Smooth muscle cell (in vitro differentiated cells): ENCODE data around the gene SPATA6. TPM values are rescaled to one million over a fixed set of nuclear protein-coding genes. Genes with fewer than 3 reads are reported as not detected.
"Not testable (repeated sequence)": the region's sequence is repeated elsewhere in the genome, so short reads cannot be mapped to it uniquely, and the experiment has no call there.

Source experiments
- DNase-seq: peaks from one replicate; lab custom pipeline; 2025; ENCODE audit not compliant: unreplicated experiment; lab: John Stamatoyannopoulos, UW
- H2AFZ ChIP-seq: fragments of 200-600 bp; sonication (generic); 2 replicates; pipeline ENCODE4 v1.6.0; 2016; ENCODE audit warnings: antibody characterized with exemption, low read depth, mild to moderate bottlenecking
- H3F3A ChIP-seq: fragments of 200-600 bp; sonication (generic); 2 replicates; pipeline ENCODE4 v1.6.0; 2017; ENCODE audit warnings: antibody characterized with exemption, low read depth
- H3K27ac ChIP-seq: fragments of 200-600 bp; sonication (generic); 2 replicates; pipeline ENCODE4 v1.5.1; 2016; ENCODE audit warnings: low read depth, mild to moderate bottlenecking
- H3K27me3 ChIP-seq: fragments of 200-600 bp; sonication (generic); 2 replicates; pipeline ENCODE4 v1.6.1; 2016; ENCODE audit warnings: low read depth, mild to moderate bottlenecking
- H3K36me3 ChIP-seq: fragments of 200-600 bp; sonication (generic); 2 replicates; pipeline ENCODE4 v1.5.1; 2016; ENCODE audit warnings: low read depth
- H3K4me1 ChIP-seq: fragments of 200-600 bp; sonication (generic); 2 replicates; pipeline ENCODE4 v1.5.1; 2016; ENCODE audit warnings: low read depth
- H3K4me2 ChIP-seq: fragments of 200-600 bp; sonication (generic); 2 replicates; pipeline ENCODE4 v1.6.0; 2016; ENCODE audit warnings: mild to moderate bottlenecking
- H3K4me3 ChIP-seq: fragments of 200-600 bp; sonication (generic); 2 replicates; pipeline ENCODE4 v1.5.1; 2016; ENCODE audit warnings: mild to moderate bottlenecking
- H3K79me2 ChIP-seq: fragments of 200-600 bp; sonication (generic); 2 replicates; pipeline ENCODE4 v1.6.0; 2016; ENCODE audit warnings: low read depth, mild to moderate bottlenecking
- H3K9ac ChIP-seq: fragments of 200-600 bp; sonication (generic); 2 replicates; pipeline ENCODE4 v1.6.0; 2016; ENCODE audit warnings: low read depth
- H3K9me3 ChIP-seq: fragments of 200-600 bp; sonication (generic); replicated peaks from 2 replicates; pipeline ENCODE4 v1.5.1; 2016; ENCODE audit warnings: low read depth
- H4K20me1 ChIP-seq: fragments of 200-600 bp; sonication (generic); 2 replicates; pipeline ENCODE4 v1.6.0; 2016; ENCODE audit warnings: low read depth
- WGBS: methylation state at CpG from one replicate; pipeline ENCODE4 v1.1.7; 2016; ENCODE audit warnings: low lambda C conversion rate; 5-methylcytosine and 5-hydroxymethylcytosine counted together
- polyA plus RNA-seq: library from polyadenylated mRNA; unstranded; fragments of >200 nt; fragmentation: Nextera tagmentation; extraction: Ambion mirVana; gene quantifications from 2 replicates; pipeline ENCODE4 v1.2.1, GENCODE V29; 2016
- total RNA-seq: library from RNA; depleted of rRNA; stranded (reverse); fragments of >200 nt; gene quantifications from 2 replicates; pipeline ENCODE4 v1.2.3, GENCODE V29; 2014
- TF ChIP-seq, protein P1 (sequence below): fragments of 200-600 bp; sonication (generic); IDR thresholded peaks from 2 replicates; pipeline ENCODE4 v1.5.1; 2017; ENCODE audit warnings: borderline replicate concordance, mild to moderate bottlenecking, antibody characterized with exemption; ENCODE audit not compliant: insufficient read depth, poor library complexity, severe bottlenecking

The SPATA6 gene
- total and polyA plus RNA-seq, 2 experiments from 2014 or later = 6.1 to 6.9 TPM

DNA sequence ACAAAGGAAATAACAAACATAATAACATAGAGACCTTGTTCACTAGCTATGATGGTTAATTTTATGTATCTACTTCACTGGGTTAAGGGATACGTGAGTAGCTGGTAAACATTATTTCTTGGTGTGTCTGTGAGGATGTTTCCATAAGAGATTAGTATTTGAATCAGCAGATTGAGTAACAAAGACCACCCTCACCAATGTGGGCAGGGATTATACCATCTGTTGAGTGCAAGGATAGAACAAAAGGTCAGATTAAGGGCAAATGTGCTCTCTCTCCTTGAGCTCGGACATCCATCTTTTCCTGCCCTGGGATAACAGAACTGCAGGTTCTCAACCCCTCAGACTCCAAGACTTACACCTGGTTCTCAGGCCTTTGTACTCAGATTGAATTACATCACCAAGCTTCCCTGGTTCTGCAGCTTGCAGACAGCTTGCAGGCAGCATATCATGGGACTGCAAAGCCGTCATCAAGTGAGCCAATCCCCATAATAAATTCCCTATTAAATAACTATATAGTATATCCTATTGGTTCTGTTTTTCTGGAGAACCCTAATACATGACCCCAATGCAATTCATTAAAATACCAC is 9.2 kb downstream of the SPATA6 start:
- no peaks in the 10 kb centered on the region for H3K36me3 ChIP-seq
- 95% methylated on average over 3 of the region's 3 CpGs for WGBS
- H3K27me3 ChIP-seq = no peaks in the 10 kb centered on the region
- H3K4me1 ChIP-seq = no peaks in the 10 kb centered on the region
- peaks cover 8% of the 10 kb centered on the region for H3K79me2 ChIP-seq
- no peak for DNase-seq
- no peak overlapping the region for H2AFZ ChIP-seq
- no peaks in the 10 kb centered on the region for H3F3A ChIP-seq
- no peak overlapping the region for H3K4me3 ChIP-seq
- H3K9ac ChIP-seq = no peak overlapping the region
- no peak overlapping the region for H3K4me2 ChIP-seq
- no peaks in the 10 kb centered on the region for H4K20me1 ChIP-seq
- no peak overlapping the region for H3K27ac ChIP-seq
- no peaks in the 10 kb centered on the region for H3K9me3 ChIP-seq
- TF ChIP-seq, protein P1, sequence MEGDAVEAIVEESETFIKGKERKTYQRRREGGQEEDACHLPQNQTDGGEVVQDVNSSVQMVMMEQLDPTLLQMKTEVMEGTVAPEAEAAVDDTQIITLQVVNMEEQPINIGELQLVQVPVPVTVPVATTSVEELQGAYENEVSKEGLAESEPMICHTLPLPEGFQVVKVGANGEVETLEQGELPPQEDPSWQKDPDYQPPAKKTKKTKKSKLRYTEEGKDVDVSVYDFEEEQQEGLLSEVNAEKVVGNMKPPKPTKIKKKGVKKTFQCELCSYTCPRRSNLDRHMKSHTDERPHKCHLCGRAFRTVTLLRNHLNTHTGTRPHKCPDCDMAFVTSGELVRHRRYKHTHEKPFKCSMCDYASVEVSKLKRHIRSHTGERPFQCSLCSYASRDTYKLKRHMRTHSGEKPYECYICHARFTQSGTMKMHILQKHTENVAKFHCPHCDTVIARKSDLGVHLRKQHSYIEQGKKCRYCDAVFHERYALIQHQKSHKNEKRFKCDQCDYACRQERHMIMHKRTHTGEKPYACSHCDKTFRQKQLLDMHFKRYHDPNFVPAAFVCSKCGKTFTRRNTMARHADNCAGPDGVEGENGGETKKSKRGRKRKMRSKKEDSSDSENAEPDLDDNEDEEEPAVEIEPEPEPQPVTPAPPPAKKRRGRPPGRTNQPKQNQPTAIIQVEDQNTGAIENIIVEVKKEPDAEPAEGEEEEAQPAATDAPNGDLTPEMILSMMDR = no peak

DNA sequence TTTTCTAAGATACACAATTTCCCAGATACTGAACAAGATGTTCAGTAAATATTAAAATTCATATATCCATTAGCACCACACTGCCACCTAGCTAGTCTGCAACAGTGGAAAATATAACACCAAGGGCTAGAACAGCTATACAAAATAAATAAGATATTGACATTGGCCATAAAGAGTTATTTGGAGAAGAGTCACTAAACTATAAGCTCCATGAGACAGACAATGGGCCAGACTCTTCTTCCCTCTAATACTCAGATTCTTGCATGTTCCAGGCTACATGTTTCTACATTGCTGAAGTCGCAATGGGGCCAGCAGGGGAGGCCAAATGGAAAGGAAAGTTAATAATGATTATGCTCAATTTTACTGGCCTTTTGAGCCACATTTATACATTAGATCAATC is 21.5 kb downstream of the SPATA6 start:
- no peak overlapping the region for H3K4me2 ChIP-seq
- no peak overlapping the region for H3K27ac ChIP-seq

DNA sequence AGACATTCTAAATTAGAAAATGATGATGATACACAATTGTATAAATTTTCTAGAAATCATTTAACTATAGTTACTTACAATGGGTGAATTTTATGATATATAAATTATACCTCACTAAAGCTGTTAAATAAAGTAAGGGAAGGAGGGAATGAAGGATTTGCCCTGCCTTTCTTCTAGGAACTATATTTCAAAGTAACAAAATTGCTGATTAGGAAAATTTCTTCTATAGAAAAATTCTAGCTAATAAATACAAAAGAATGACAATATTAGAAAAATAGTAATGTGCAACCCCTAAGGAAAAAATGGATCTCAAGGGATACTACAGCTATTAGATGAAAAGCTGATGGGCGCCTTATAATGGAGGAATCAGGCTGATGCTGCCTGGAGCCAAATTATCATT is 23.1 kb downstream of the SPATA6 start:
- Histone ChIP-seq H3K9ac (no peak overlapping the region), H3K27me3 (no peaks in the 10 kb centered on the region), H3K27ac (no peak overlapping the region), H4K20me1 (peaks cover 6% of the 10 kb centered on the region), H2AFZ (no peak overlapping the region), H3F3A (no peaks in the 10 kb centered on the region), H3K9me3 (no peaks in the 10 kb centered on the region), H3K4me3 (no peak overlapping the region), H3K36me3 (no peaks in the 10 kb centered on the region), H3K4me1 (no peaks in the 10 kb centered on the region), H3K4me2 (no peak overlapping the region), H3K79me2 (no peaks in the 10 kb centered on the region)
- TF ChIP-seq, protein P1 = no peak
- no peak for DNase-seq
- WGBS = 97% methylated on average over 1 of the region's 1 CpG

More for the DNA sequence above, 21.5 kb downstream of the SPATA6 start:
- Histone ChIP-seq H3K9ac (no peak overlapping the region), H2AFZ (no peak overlapping the region), H3F3A (no peaks in the 10 kb centered on the region), H3K9me3 (no peaks in the 10 kb centered on the region), H3K4me1 (no peaks in the 10 kb centered on the region), H3K27me3 (no peaks in the 10 kb centered on the region), H3K4me3 (no peak overlapping the region), H3K79me2 (no peaks in the 10 kb centered on the region), H3K36me3 (no peaks in the 10 kb centered on the region), H4K20me1 (peaks cover 6% of the 10 kb centered on the region)
- no peak for DNase-seq
- WGBS = 95% methylated on average over 1 of the region's 1 CpG
- TF ChIP-seq, protein P1 = peak; percentile 4

DNA sequence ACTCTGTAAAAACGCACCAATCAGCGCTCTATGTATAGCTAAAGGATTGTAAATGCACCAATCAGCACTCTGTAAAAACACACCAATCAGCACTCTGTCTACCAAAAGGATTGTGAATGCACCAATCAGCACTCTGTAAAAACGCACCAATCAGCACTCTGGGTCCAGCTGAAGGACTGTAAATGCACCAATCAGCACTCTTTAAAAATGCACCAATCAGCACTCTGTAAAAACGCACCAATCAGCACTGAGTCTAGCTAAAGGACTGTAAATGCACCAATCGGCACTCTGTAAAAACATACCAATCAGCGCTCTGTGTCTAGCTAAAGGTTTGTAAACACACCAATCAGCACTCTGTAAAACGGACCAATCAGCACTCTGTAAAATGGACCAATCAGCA is 27.8 kb downstream of the SPATA6 start:
- not testable (repeated sequence) for H3F3A ChIP-seq, H3K9ac ChIP-seq, H3K4me1 ChIP-seq, H3K9me3 ChIP-seq, H3K36me3 ChIP-seq, H3K4me3 ChIP-seq, H4K20me1 ChIP-seq, H3K4me2 ChIP-seq, H2AFZ ChIP-seq, H3K79me2 ChIP-seq, H3K27me3 ChIP-seq, DNase-seq, H3K27ac ChIP-seq
- 98% methylated on average over 7 of the region's 7 CpGs for WGBS
